Neutrophil (primary cell): ENCODE measurements around the gene DNAAF5.
"Not testable (repeated sequence)": the region's sequence is repeated elsewhere in the genome, so short reads cannot be mapped to it uniquely, and the experiment has no call there.

Experiments
- H3K27ac ChIP-seq: fragments of 200-600 bp; sonication (generic); 2 replicates; pipeline ENCODE4 v1.5.1; 2016; ENCODE audit warnings: mild to moderate bottlenecking, moderate library complexity
- H3K27me3 ChIP-seq: fragments of 200-600 bp; sonication (generic); 2 replicates; pipeline ENCODE4 v1.6.0; 2016; ENCODE audit warnings: mild to moderate bottlenecking
- H3K36me3 ChIP-seq: fragments of 200-600 bp; sonication (generic); 2 replicates; pipeline ENCODE4 v1.5.1; 2017
- H3K4me1 ChIP-seq, 2 experiments: fragments of 200-600 bp in 1 of 2; sonication (generic) in 1 of 2; 1 replicate in 1 of 2; 2 replicates in 1 of 2; pipeline versions ENCODE4 v1.5.1 to v1.6.1; 2013 to 2016; ENCODE audit warnings: low read depth in 1 of 2, low read length in 1 of 2, mild to moderate bottlenecking in 1 of 2, moderate library complexity in 1 of 2; ENCODE audit not compliant: control insufficient read depth in 1 of 2, insufficient read depth in 1 of 2
- H3K4me3 ChIP-seq, 2 experiments: fragments of 200-600 bp in 1 of 2; sonication (generic) in 1 of 2; 1 replicate in 1 of 2; 2 replicates in 1 of 2; pipeline ENCODE4 v1.5.1; 2013 to 2016; ENCODE audit warnings: low read depth in 1 of 2, low read length in 1 of 2, mild to moderate bottlenecking in 1 of 2, moderate library complexity in 1 of 2
- H3K9me3 ChIP-seq: fragments of 200-600 bp; sonication (generic); 2 replicates; pipeline ENCODE4 v1.5.1; 2016
- TF ChIP-seq, protein P1 (sequence below): fragments of 200-600 bp; sonication (generic); IDR thresholded peaks from 2 replicates; pipeline ENCODE4 v1.5.1; 2016; ENCODE audit warnings: antibody characterized with exemption

DNAAF5 gene

DNA sequence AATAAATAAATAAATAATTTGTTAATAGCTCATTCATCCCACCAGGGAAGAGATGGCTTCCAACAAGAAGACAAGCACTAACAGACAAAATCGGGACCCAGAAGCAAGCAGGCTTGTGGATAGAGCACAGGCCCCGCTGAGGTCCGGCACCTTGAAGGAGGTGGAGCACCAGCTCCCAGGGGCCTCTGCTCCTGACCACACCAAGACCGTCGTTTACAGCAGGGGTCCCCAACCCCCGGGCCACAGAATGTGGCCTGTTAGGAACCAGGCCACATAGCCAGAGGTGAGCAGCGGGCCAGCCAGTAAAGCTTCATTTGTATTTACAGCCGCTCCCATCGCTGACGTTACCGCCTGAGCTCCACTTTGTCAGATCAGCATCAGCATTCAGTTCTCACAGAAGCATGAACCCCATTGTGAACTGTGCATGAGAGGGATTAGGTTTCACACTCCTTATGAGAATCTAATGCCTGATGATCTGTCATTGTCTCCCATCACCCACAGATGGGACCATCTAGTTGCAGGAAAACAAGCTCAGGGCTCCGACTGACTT, 72.5 kb downstream of the DNAAF5 start:
- no peaks in the 10 kb centered on the region for H3K9me3 ChIP-seq
- TF ChIP-seq, protein P1, sequence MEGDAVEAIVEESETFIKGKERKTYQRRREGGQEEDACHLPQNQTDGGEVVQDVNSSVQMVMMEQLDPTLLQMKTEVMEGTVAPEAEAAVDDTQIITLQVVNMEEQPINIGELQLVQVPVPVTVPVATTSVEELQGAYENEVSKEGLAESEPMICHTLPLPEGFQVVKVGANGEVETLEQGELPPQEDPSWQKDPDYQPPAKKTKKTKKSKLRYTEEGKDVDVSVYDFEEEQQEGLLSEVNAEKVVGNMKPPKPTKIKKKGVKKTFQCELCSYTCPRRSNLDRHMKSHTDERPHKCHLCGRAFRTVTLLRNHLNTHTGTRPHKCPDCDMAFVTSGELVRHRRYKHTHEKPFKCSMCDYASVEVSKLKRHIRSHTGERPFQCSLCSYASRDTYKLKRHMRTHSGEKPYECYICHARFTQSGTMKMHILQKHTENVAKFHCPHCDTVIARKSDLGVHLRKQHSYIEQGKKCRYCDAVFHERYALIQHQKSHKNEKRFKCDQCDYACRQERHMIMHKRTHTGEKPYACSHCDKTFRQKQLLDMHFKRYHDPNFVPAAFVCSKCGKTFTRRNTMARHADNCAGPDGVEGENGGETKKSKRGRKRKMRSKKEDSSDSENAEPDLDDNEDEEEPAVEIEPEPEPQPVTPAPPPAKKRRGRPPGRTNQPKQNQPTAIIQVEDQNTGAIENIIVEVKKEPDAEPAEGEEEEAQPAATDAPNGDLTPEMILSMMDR: no peak
- H3K4me3 ChIP-seq: no peak overlapping the region
- H3K27me3 ChIP-seq: peaks cover 19% of the 10 kb centered on the region
- no peak overlapping the region for H3K27ac ChIP-seq
- no peaks in the 10 kb centered on the region for H3K36me3 ChIP-seq
- H3K4me1 ChIP-seq: peaks cover 0 to 7% of the 10 kb centered on the region in 2 experiments

DNA sequence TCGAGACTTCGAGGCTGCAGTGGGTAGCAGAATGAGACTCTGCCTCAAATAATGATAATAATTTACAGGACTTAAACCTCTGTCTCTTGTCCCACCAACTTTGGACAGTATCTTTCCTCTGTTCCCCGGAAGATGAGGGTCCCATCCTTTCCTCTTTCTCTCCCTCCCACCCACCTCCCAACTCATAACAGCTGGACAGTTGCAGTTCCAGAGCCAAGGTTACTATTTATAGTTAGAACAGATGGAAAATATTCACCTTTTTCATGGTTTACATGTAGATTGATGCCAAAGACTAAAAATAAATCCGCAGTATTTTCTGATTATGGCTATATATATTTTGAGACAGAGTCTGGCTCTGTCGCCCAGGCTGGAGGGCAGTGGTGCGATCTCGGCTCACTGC, 74.2 kb downstream of the DNAAF5 start:
- H3K9me3 ChIP-seq: no peaks in the 10 kb centered on the region
- H3K4me3 ChIP-seq: no peak overlapping the region
- TF ChIP-seq, protein P1: no peak
- H3K36me3 ChIP-seq: no peaks in the 10 kb centered on the region
- H3K27ac ChIP-seq: no peak overlapping the region
- H3K27me3 ChIP-seq: peaks cover 36% of the 10 kb centered on the region
- H3K4me1 ChIP-seq: peaks cover 0 to 7% of the 10 kb centered on the region in 2 experiments

DNA sequence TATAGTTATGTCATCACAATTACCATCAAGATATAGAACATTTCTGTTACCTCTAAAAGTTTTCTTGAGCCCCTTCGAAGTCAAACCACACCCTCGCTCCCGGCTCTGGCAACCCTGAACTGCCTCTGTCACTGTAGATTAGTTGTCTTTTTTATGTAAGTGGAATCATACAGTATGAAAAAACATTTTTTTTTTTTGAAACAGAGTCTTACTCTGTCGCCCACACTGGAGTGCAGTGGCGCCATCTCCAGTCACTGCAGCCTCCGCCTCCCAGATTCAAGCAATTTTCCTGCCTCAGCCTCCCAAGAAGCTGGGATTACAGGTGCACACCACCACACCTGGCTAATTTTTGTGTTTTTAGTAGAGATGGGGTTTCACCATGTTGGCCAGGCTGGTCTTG, 74.9 kb downstream of the DNAAF5 start:
- H3K9me3 ChIP-seq: not testable (repeated sequence)

DNA sequence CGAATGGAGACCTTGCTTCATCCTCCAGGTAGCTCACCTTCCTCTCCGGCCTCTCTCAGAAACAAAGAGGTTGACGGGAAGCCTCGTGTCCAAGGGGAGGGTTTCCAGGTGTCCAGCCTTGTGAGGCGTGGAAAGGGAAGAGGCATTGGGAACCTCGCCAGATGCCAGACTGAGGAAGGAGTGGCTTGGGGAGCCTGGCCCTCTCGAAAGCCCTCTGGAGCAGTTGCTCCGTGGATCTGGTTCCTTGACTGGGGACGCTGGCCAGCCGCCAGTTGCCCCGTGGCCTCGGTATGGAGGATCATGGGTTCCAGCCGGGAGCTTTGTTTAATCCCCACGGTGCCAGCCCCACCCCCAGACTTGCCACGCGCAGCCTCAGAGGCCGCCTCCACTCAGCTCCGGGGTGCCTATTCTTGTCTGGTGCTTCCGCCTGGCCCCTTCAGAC, 75.5 kb downstream of the DNAAF5 start:
- Histone ChIP-seq H3K27me3 (peaks cover 37% of the 10 kb centered on the region), H3K4me1 (peaks cover 0 to 7% of the 10 kb centered on the region in 2 experiments), H3K36me3 (no peaks in the 10 kb centered on the region), H3K4me3 (no peak overlapping the region), H3K9me3 (no peaks in the 10 kb centered on the region), H3K27ac (no peak overlapping the region)
- TF ChIP-seq, protein P1: no peak

More for the DNA sequence above, 74.9 kb downstream of the DNAAF5 start:
- H3K27me3 ChIP-seq: peaks cover 37% of the 10 kb centered on the region
- H3K27ac ChIP-seq, H3K4me3 ChIP-seq, H3K4me1 ChIP-seq, H3K36me3 ChIP-seq: not testable (repeated sequence)

DNA sequence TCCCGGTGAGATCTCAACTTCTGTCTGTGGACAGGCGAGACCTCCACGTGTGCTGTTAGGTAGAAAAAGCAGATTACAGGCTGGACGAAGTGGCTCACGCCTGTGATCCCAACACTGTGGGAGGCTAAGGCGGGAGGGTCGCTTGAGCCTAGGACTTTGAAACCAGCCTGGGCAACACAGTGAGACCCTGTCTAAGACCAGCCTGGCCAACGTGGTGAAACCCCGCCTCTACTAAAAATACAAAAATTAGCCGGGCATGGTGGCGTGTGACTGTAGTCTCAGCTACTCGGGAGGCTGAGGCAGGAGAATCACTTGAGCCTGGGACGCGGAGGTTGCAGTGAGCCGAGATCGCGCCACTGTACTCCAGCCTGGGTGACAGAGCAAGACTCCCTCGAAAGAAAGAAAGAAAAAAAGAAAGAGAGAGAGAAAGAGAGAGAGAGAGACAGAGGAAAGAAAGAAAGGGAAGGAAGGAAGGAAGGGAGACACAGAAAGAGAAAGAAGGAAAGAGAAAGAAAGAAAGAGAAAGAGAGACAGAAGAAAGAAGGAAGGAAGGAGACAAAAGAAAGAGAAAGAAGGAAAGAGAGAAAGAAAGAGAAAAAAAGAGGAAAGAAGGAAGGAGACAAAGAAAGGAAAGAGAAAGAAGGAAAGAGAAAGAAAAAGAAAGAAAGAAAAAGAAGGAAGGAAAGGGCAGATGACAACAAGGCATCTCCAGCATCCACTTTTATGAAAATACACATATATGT, 76.2 kb downstream of the DNAAF5 start:
- no peaks in the 10 kb centered on the region for H3K36me3 ChIP-seq
- peaks cover 0 to 7% of the 10 kb centered on the region in 2 experiments for H3K4me1 ChIP-seq
- peaks cover 37% of the 10 kb centered on the region for H3K27me3 ChIP-seq
- no peaks in the 10 kb centered on the region for H3K9me3 ChIP-seq
- H3K27ac ChIP-seq: no peak overlapping the region
- no peak overlapping the region for H3K4me3 ChIP-seq
- TF ChIP-seq, protein P1: no peak

DNA sequence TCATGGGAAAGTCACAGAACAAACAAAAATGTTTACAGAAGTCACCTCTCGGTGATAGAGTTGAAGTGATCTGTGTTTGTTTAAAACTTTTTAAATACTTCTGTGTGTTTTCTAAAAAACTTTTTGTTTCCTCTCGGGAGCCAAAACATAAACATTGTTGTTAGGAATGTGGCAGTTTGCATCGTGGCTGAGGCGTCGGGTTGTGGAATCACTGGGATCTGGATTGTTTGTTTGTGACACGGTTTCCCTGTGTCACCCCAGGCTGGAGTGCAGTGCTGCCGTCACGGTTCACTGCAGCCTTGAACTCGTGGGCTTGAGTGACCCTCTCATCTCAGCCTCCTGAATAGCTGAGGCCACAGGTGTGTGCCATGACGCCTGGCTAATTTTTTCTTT, 76.7 kb downstream of the DNAAF5 start:
- Histone ChIP-seq H3K36me3 (no peaks in the 10 kb centered on the region), H3K4me3 (no peak overlapping the region), H3K27ac (no peak overlapping the region), H3K4me1 (peaks cover 0 to 7% of the 10 kb centered on the region in 2 experiments), H3K9me3 (no peaks in the 10 kb centered on the region), H3K27me3 (peaks cover 40% of the 10 kb centered on the region)
- TF ChIP-seq, protein P1: no peak

DNA sequence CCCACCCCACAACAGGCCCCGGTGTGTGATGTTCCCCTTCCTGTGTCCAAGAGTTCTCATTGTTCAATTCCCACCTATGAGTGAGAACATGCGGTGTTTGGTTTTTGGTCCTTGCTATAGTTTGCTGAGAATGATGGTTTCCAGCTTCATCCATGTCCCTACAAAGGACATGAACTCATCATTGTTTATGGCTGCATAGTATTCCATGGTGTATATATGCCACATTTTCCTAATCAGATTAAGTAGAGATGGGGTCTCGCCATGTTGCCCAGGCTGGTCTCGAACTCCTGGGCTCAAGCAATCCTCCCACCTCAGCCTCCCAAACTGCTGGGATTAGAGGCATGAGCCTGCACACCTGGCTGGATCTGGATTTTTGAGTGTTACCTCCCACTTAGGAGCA, 77.3 kb downstream of the DNAAF5 start:
- not testable (repeated sequence) for H3K27ac ChIP-seq, H3K4me1 ChIP-seq, H3K36me3 ChIP-seq, H3K9me3 ChIP-seq, H3K4me3 ChIP-seq
- peaks cover 44% of the 10 kb centered on the region for H3K27me3 ChIP-seq
